ENCODE measurements around the gene TWSG1.

Gene TWSG1

GRCh38 chr18:9334329-9334972 lies at the start of gene TWSG1:
Gene TWSG1, plus strand, starts transcription at chr18:9334773. Its CDS starts 2,457 bp downstream, at chr18:9337230.
- DNase-seq (ENCODE audit: low read depth): peak; percentile 74
- peak within 1 kb of the TSS; percentile 64 for H3K4me3 ChIP-seq (ENCODE audit: control insufficient read depth, low read depth, low read length)
- peak; percentile 52 for TF ChIP-seq CTCF (IDR thresholded peaks at IDR 0.05; ENCODE audit: control insufficient read depth, insufficient read depth, low read depth, low read length, missing control alignments)

GRCh38 chr18:9285604-9286003 lies 49.0 kb upstream of the TWSG1 start:
- no peak for TF ChIP-seq CTCF (IDR thresholded peaks at IDR 0.05; ENCODE audit: control insufficient read depth, insufficient read depth, low read depth, low read length, missing control alignments)
- no peak overlapping the region for H3K4me3 ChIP-seq (ENCODE audit: control insufficient read depth, low read depth, low read length)
- no peak for DNase-seq (ENCODE audit: low read depth)

GRCh38 chr18:9287036-9287435 lies 47.5 kb upstream of the TWSG1 start:
- H3K4me3 ChIP-seq (ENCODE audit: control insufficient read depth, low read depth, low read length): no peak overlapping the region
- no peak for DNase-seq (ENCODE audit: low read depth)
- TF ChIP-seq CTCF (IDR thresholded peaks at IDR 0.05; ENCODE audit: control insufficient read depth, insufficient read depth, low read depth, low read length, missing control alignments): no peak

- no peak for TF ChIP-seq CTCF (IDR thresholded peaks at IDR 0.05; ENCODE audit: control insufficient read depth, insufficient read depth, low read depth, low read length, missing control alignments)
- no peak for DNase-seq (ENCODE audit: low read depth)
- H3K4me3 ChIP-seq (ENCODE audit: control insufficient read depth, low read depth, low read length): no peak overlapping the region
These were observed 44.9 kb upstream of the TWSG1 start for GRCh38 chr18:9289698-9290097.

- DNase-seq (ENCODE audit: low read depth): no peak
- no peak overlapping the region for H3K4me3 ChIP-seq (ENCODE audit: control insufficient read depth, low read depth, low read length)
- no peak for TF ChIP-seq CTCF (IDR thresholded peaks at IDR 0.05; ENCODE audit: control insufficient read depth, insufficient read depth, low read depth, low read length, missing control alignments)
These were observed 44.4 kb upstream of the TWSG1 start for GRCh38 chr18:9290156-9290555.

- no peak for TF ChIP-seq CTCF (IDR thresholded peaks at IDR 0.05; ENCODE audit: control insufficient read depth, insufficient read depth, low read depth, low read length, missing control alignments)
- no peak for DNase-seq (ENCODE audit: low read depth)
- H3K4me3 ChIP-seq (ENCODE audit: control insufficient read depth, low read depth, low read length): no peak overlapping the region
These were observed 42.5 kb upstream of the TWSG1 start for GRCh38 chr18:9292047-9292446.

Measured in AG09309 (cell line).